Fibroblast of peridontal ligament (primary cell): ENCODE results near the gene OTOP1.
A peak's percentile ranks its signal among the peaks of the same experiment; 100 is the strongest.
"Not testable (repeated sequence)": the region's sequence is repeated elsewhere in the genome, so short reads cannot be mapped to it uniquely, and the experiment has no call there.

Experiments used
- DNase-seq: peaks from one replicate; pipeline ENCODE4 v3.0.0-alpha.2; 2010; ENCODE audit errors: extremely low read depth

The OTOP1 gene

DNA sequence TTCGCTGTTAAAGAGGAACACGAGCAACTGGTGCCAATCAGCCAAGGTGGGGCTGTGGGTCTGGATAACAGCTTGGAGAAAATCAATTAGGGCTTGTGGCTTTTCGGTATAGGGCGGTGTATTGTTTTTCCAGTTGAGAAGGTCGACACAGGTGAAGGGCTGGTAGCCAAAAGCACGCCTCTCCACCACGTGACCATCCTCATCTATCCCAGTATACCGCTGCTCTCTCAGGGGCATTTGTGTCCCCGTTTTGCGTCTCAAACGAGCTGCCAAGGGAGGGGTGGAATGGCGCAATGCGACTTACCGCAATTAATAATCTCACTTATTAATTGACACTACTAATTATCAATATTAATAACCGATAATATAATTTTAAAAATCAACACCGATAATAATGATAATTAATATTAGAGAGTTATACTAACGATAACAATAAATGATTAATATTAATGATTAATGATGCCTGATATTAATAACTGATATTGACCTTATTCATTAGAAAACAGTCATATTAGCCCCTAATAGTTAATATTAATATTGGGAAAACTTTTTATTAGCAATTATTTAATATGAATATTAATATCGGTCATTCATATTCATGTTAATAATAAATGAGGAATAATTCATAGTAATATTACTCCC lies 62.1 kb downstream of the OTOP1 start:
- not testable (repeated sequence) for DNase-seq

DNA sequence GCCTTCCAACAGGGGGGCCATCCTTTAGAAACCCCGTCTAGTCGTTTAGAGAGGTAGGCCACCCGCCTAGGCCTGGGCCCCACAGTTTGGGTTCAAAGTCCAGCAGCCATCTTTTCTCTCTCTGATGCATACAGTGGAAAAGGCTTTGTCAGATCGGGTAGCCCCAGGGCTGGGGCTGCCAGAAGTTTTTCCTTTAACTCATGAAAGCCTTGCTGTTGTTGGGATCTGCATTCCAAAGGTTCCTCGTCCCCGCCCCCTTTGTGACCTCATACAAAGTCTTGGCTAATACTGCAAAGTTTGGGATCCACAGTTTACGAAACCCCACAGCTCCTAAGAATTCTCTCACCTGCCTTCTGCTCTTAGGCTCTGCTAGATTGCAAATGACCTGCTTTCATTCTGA lies 64.5 kb downstream of the OTOP1 start:
- DNase-seq: not testable (repeated sequence)

DNA sequence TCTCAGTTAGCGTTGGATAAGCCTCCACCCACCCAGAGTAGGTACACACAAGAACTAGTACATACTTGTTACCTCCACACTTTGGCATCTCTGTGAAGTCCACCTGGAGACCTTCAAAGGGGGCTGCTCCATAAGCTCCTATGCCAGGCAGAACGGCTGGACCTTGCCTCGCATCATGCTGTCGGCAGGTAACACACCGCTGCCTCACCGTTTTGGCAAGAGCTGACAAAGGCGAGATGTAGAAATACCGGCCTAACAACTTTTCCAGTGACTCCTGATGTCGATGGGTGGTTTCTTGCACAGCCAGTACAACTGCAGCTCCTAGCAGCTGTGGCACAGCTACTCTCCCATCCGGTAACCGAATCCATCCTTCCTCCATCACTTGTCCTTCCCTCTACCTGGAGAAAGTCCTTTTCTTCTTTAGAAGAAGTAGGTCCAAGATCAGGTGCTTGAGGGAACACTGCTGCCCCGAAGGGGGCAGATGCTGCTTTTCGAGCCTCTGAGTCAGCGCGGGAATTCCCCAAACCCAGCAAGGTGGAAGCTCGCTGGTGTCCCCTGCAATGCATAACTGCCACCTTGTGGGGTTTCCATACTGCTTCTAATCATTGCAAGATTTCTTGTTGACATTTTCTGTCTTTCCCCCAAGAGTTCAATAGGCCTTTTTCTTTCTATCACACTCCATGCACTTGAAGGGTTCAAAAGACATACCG lies 65.6 kb downstream of the OTOP1 start:
- not testable (repeated sequence) for DNase-seq

DNA sequence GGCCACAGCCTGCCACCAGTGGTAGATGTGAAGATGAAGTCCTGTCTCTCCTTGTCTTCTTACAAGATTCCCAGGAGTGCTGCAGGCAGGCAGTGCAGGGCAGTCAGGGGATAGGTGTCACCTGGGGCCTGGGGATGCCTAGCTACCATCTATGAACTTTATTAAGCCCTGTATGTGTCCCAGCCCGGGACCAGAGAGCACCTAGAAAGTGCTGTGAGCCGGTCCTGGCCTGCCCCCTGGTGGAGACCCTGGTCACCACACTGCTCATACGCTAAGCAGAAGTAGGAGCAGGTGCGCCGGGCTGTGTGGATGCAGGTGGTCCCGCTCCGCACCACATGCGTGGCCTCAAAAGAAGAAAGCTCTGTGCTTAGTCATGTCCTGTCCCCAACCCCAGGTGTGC lies 81.1 kb downstream of the OTOP1 start:
- peak; percentile 0 for DNase-seq

DNA sequence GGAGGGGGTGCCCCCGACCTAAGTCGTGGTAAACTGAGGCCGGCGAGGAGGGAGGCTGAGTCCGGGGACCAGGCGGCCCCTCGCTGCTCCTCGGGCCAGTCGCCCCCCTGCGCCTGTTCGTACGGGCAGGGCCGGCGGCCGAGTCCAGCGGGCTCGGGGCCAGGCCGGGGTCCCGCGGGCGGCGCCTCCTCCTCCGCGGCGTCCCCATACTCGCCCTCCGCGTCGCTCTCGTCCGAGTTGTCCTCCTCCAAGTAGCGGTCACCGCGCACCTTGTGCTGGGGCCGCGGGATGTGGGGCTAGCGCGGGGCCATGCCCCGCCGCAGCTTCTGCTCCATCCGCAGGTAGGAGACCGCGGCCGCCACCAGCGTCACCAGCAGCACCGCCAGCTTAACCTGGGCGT lies 83.4 kb downstream of the OTOP1 start:
- not testable (repeated sequence) for DNase-seq

DNA sequence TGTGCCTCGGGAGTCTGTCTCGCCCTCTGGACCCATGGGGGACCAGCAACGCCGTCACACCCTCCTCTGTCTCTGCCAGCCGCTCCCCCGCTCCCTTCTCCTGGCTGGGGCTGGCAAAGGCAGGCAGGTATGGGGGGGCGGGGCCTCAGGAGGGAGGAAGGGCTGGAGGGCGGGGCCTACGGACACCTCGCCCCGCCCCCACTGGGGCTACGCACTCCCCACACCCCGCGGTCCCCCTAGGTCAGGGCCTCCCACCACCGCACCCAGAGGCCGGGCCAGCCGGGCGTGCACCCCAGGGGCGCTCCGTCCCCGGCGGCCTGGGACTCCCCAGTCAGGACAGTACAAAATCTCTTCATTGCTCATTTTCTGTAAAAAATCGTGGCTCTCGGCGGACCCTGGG lies 84.0 kb downstream of the OTOP1 start:
- DNase-seq: not testable (repeated sequence)

DNA sequence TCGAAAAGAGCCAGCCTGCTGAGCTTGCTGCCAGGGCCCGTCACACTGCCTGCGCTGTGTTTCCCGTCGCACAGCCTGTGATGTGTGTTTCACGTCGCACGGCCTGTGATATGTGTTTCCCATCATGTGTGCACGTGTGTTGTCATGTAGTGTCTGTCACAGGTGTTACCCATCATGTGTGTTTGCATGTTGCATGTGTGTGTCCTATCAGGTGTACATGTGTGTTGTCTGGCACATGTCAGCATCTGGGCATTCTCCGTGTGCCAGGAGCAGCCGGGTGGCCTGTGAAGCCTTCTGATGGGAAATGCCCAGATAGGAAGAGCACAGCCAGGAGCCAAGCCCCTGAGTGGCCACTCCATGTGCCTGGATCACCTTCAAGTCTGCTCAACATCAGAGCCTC lies 85.5 kb downstream of the OTOP1 start:
- DNase-seq: not testable (repeated sequence)
